Osteoblast (primary cell): ENCODE results near the gene FOXK1. TPM values are rescaled to one million over a fixed set of nuclear protein-coding genes. Genes with fewer than 3 reads are reported as not detected.
A peak's percentile ranks its signal among the peaks of the same experiment; 100 is the strongest.

ENCODE experiments used
- DNase-seq: peaks from one replicate; pipeline ENCODE4 v3.0.0; 2011; ENCODE audit warnings: low spot score, mixed read lengths; ENCODE audit not compliant: insufficient read length; ENCODE audit errors: missing footprints
- H2AFZ ChIP-seq: 2 replicates; pipeline ENCODE4 v1.6.0; 2011; ENCODE audit warnings: mild to moderate bottlenecking, low read length
- H3K27ac ChIP-seq: 2 replicates; pipeline ENCODE4 v1.5.1; 2011; ENCODE audit warnings: mild to moderate bottlenecking, low read depth, low read length, moderate library complexity
- H3K27me3 ChIP-seq: 2 replicates; pipeline ENCODE4 v1.6.0; 2012; ENCODE audit warnings: mild to moderate bottlenecking, control low read depth, inconsistent platforms, low read length, moderate library complexity; ENCODE audit not compliant: insufficient read depth
- H3K36me3 ChIP-seq: 2 replicates; pipeline ENCODE4 v1.5.1; 2011; ENCODE audit warnings: mild to moderate bottlenecking, low read length, control low read depth, moderate library complexity; ENCODE audit not compliant: insufficient read depth
- H3K4me1 ChIP-seq: 2 replicates; pipeline ENCODE4 v1.5.1; 2011; ENCODE audit warnings: mild to moderate bottlenecking, low read length, control low read depth, moderate library complexity; ENCODE audit not compliant: insufficient read depth
- H3K4me2 ChIP-seq: 2 replicates; pipeline ENCODE4 v1.6.0; 2011; ENCODE audit warnings: mild to moderate bottlenecking, low read length; ENCODE audit not compliant: insufficient read depth
- H3K4me3 ChIP-seq: fragments of 200-600 bp; sonication (generic); 3 replicates; pipeline ENCODE4 v1.5.1; 2012; ENCODE audit warnings: mild to moderate bottlenecking, low read length, inconsistent platforms; ENCODE audit not compliant: insufficient read depth
- H3K79me2 ChIP-seq: 2 replicates; pipeline ENCODE4 v1.6.0; 2012; ENCODE audit warnings: mild to moderate bottlenecking, low read length, control low read depth, inconsistent platforms; ENCODE audit not compliant: insufficient read depth
- H3K9me3 ChIP-seq: 2 replicates; pipeline ENCODE4 v1.5.1; 2011; ENCODE audit warnings: low read depth, low read length, control low read depth
- H4K20me1 ChIP-seq: 2 replicates; pipeline ENCODE4 v1.6.0; 2012; ENCODE audit warnings: mild to moderate bottlenecking, low read length, control low read depth; ENCODE audit not compliant: insufficient read depth
- total RNA-seq: library from RNA; depleted of rRNA; stranded (reverse); fragments of >200 nt; gene quantifications from 2 replicates; pipeline ENCODE4 v1.2.3, GENCODE V29; 2012
- TF ChIP-seq, protein P1 (sequence below): IDR thresholded peaks from 2 replicates; pipeline ENCODE4 v1.5.1; 2011; ENCODE audit warnings: mild to moderate bottlenecking, low read depth, low read length, moderate library complexity; ENCODE audit errors: extremely low read depth

Gene FOXK1
- total RNA-seq, 1 donor: 31.8 TPM

DNA sequence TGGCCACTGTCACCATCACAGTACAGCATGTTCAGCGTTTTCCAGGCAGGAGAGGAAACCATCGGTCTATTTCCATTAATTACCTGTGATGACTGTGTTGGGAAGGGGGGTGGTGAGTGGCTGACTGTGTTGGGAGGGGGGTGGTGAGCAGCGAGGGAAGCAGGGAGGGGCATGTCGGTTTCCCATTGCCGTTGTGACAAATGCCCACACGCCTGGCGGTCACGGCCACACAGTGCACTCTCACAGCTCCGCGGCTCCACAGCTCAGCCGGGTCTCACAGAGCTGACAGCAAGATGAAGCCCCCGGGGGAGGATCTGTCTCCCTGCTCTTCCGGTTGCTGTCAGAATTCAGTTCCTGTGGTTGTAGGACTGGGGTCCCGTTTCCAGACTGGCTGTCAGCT lies 132.3 kb downstream of the FOXK1 start:
- Histone ChIP-seq H3K27me3 (peaks cover 5% of the 10 kb centered on the region), H2AFZ (no peak overlapping the region), H3K9me3 (no peaks in the 10 kb centered on the region), H3K4me3 (no peak overlapping the region), H3K27ac (no peak overlapping the region), H3K36me3 (no peaks in the 10 kb centered on the region), H4K20me1 (no peaks in the 10 kb centered on the region), H3K4me1 (no peaks in the 10 kb centered on the region), H3K79me2 (no peaks in the 10 kb centered on the region), H3K4me2 (no peak overlapping the region)
- TF ChIP-seq, protein P1, sequence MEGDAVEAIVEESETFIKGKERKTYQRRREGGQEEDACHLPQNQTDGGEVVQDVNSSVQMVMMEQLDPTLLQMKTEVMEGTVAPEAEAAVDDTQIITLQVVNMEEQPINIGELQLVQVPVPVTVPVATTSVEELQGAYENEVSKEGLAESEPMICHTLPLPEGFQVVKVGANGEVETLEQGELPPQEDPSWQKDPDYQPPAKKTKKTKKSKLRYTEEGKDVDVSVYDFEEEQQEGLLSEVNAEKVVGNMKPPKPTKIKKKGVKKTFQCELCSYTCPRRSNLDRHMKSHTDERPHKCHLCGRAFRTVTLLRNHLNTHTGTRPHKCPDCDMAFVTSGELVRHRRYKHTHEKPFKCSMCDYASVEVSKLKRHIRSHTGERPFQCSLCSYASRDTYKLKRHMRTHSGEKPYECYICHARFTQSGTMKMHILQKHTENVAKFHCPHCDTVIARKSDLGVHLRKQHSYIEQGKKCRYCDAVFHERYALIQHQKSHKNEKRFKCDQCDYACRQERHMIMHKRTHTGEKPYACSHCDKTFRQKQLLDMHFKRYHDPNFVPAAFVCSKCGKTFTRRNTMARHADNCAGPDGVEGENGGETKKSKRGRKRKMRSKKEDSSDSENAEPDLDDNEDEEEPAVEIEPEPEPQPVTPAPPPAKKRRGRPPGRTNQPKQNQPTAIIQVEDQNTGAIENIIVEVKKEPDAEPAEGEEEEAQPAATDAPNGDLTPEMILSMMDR: no peak
- peak; percentile 17 for DNase-seq

DNA sequence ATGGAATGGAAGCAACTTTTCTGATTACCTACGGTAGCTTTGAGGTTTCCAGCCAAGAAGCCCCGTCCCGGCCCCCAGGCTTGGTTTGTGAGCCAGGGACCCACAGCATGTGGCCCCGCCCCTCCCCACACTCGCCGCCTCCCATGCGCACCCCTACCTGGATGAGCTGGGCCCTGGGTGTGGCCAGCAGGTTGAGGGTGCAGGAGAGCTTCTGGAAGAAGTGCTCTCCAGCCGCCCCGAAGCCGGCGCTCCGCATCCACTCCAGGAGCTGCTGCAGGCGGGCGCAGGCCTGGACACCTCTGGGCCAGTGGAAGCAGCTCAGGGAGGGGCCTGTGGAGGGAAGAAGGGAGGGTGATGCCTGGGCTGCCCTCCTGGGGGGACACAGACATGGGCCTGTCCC lies 133.0 kb downstream of the FOXK1 start:
- Histone ChIP-seq H3K9me3 (no peaks in the 10 kb centered on the region), H3K36me3 (no peaks in the 10 kb centered on the region), H3K4me3 (no peak overlapping the region)

DNA sequence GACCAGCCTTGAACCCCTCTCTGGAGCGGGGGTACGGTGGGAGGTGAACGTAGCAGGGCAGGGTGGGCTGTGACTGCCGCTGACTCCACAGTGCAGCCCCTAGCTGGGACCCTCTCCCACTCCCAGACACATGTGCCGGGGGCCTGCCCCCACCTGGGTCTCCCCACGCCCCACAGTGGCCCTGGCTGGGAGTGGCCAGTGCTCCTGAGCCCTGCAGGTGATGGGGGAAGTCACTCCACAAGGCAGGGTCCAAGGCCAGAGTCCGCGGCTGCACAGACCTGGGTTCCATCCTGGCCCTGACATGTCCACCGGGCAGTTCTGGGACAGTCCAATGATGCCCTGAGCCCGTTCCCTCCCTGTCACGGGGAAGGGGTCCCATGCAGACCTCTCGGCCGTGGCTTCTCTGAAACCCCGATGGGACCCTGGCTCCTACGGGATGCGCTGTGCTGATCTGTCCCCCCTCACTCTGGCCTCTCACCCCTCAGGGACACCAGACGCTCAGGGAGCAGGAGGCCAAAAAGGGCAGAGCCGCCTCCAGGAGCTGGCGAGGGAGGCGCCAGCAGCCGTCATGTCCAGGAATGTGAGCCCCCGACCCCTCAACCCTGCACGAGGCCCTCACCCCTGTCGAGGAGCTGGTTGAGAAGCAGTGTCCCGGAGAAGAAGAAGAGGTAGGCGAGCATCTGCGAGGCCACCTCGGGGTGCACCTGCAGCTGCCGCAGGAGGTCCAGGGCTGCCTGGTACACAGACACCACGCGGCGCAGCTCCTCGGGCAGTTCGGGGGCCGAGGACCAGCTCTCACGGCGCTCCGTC lies 133.7 kb downstream of the FOXK1 start:
- Histone ChIP-seq H3K4me1 (no peaks in the 10 kb centered on the region), H3K9me3 (no peaks in the 10 kb centered on the region), H2AFZ (no peak overlapping the region), H3K36me3 (no peaks in the 10 kb centered on the region), H3K27me3 (peaks cover 15% of the 10 kb centered on the region), H4K20me1 (no peaks in the 10 kb centered on the region), H3K4me2 (no peak overlapping the region), H3K79me2 (no peaks in the 10 kb centered on the region), H3K27ac (no peak overlapping the region), H3K4me3 (no peak overlapping the region)
- TF ChIP-seq, protein P1: no peak
- DNase-seq: peak; percentile 83

More for the DNA sequence above, 133.0 kb downstream of the FOXK1 start:
- TF ChIP-seq, protein P1: no peak
- Histone ChIP-seq H3K4me1 (no peaks in the 10 kb centered on the region), H3K4me2 (no peak overlapping the region), H4K20me1 (no peaks in the 10 kb centered on the region), H3K27ac (no peak overlapping the region), H3K79me2 (no peaks in the 10 kb centered on the region), H2AFZ (no peak overlapping the region), H3K27me3 (peaks cover 12% of the 10 kb centered on the region)
- no peak for DNase-seq

DNA sequence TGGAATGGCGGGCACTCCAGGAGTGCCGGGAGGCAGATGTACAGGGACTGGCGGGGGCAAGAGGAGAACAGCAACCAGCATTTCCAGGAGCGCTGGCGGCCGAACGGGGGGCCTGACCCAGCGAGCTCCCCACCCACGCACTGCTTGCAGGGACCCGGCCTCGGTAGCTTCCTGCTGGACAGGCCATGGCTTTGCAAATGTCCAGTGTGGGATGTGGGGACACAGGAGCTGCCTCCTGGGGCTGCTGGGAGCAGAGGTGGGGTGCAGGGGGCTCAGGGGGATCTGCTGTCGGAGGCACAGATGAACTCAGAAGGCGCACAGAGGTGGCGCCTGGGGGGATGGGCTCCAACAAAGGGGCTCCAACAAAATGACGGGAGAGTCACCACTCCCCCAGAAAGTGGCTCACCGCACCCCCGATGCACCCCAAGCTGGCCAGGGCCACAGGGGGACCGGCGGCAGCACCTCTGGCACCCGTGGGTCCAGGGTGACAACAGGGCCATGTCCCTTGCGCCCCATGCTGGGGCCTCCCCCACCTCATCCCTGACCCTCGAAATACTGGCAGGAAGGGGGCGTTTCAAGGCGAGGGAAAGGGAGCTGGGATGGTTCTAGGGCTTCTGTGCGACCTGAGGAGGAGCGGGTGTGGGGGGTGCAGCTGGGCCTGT lies 134.5 kb downstream of the FOXK1 start:
- Histone ChIP-seq H3K4me2 (no peak overlapping the region), H3K36me3 (no peaks in the 10 kb centered on the region), H2AFZ (no peak overlapping the region), H3K27me3 (peaks cover 15% of the 10 kb centered on the region), H3K4me1 (no peaks in the 10 kb centered on the region), H3K27ac (no peak overlapping the region), H3K4me3 (no peak overlapping the region), H4K20me1 (no peaks in the 10 kb centered on the region), H3K79me2 (no peaks in the 10 kb centered on the region), H3K9me3 (no peaks in the 10 kb centered on the region)
- DNase-seq: peak; percentile 68
- TF ChIP-seq, protein P1: no peak
